HG02610 (cell line): ENCODE data around the gene PJA1.

ENCODE experiments used
- ATAC-seq: cut with Tn5 transposase; IDR thresholded peaks from one replicate; pipeline ENCODE4 v1.9.1; 2021; ENCODE audit warnings: mild to moderate bottlenecking, moderate library complexity; ENCODE audit not compliant: unreplicated experiment

PJA1 gene

DNA sequence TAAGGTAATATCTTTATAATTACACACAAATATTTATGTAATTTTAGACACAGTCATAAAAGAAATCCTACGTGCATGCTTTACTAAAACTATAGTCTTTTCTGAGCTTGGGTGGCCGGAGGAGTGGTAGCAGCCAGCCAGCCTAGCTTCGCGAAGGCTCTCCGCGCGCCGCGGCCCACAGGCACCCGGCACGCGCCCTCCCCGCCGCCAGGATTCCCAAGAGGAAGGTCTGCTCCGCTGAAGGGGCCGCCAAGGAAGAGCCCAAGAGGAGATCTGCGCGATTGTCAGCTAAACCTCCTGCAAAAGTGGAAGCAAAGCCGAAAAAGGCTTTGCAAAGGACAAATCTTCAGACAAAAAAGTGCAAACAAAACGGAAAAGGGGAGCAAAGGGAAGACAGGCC, 8.7 kb upstream of the PJA1 start:
- no peak for ATAC-seq

DNA sequence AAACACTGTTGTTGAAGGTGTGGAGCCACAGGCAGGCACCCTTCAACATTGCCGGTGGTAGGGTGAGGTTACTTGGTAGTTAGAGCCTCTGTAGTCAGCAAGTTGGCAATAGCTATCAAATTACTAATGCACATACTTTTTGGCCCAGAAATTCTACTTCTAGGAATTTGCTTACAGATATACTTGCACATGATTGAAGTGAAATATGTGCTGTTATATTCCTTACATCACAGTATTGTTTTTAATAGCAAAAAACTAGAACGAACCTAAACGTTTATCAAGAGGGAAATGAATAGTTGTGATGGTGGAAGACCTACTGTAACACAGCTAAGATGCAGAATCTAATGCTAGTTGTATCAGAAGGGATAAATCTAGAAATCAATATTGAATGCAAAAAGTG, 7.7 kb upstream of the PJA1 start:
- no peak for ATAC-seq

DNA sequence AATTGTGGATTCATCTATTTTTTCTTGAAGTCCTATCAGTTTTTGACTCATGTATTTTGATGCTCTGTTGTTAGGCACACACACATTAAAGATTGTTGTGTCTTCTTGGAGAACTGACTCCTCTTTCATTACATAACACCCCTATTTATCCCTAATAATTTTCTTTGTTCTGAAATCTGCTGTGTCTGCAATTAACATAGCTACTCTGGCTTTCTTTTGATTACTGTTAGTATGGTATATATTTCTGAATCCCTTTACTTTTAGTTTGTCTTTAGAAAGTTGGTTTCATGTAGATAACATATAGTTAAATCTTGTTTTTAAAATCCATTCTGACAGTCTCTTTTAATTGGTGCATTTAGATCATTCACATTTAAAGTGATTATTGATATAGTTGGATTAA, 5.1 kb upstream of the PJA1 start:
- ATAC-seq, result no peak

DNA sequence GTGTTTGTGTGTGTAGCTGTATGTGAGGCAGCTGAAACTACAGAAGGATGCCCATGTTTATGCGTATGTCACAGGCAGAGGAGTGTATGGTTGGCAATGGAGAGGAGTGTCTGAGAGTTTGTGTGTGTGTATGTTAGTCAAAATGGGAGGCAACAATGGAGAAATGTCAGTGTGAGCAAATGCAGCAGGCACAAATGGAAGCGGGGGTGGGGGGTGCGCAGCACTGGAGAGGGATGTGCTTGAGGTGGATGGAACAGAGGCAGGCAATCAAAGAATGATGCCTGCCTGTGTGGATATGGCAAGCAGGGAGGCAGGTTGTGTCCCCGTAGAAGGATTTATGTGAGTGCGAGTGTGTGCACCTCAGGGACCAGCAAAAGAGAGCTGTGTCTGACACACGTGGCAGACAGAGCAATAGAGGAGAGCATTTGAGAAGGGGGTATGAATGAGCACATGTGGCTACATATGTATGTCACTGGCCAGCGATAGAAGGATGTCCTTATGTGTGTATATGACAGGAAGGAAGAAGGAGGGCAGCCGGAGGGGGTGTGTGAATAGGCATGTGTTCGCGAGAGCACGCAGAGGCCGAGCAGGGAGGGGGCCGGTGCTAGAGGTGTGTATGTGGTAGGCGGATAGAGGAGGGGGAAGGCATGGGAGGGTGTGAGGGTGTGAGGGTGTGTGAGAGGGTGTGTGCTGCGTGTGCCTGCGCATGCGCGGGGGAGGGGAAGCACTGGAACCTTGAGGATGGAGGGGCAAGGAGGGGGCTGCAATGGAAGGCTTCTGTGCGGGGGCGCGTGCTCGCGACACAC, 1.1 kb downstream of the PJA1 start:
- no peak for ATAC-seq

DNA sequence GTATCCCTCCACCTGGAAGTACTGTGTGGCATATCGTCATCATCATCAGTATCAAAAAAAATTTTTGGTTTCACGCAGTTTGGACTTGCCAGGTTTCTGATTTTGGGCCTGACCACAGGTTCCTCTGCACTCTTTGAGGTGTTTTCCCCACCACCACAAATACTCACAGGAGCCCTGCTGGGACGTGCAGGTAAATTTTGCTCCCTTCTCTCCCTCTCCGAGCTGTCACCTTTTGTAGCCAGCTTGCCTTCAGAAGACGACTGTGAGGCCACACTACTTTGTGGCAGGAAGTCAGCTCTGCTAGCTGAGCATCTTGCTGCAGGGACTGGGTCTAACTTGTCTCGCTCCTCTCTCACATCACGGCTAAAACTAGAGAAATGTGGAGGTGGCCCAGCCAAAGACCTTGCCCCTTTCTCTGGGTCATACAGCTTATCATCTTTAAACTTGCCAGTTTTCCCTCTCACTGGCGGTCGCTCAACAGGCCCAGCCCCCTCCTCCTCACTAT, 2.8 kb downstream of the PJA1 start:
- ATAC-seq, result no peak

DNA sequence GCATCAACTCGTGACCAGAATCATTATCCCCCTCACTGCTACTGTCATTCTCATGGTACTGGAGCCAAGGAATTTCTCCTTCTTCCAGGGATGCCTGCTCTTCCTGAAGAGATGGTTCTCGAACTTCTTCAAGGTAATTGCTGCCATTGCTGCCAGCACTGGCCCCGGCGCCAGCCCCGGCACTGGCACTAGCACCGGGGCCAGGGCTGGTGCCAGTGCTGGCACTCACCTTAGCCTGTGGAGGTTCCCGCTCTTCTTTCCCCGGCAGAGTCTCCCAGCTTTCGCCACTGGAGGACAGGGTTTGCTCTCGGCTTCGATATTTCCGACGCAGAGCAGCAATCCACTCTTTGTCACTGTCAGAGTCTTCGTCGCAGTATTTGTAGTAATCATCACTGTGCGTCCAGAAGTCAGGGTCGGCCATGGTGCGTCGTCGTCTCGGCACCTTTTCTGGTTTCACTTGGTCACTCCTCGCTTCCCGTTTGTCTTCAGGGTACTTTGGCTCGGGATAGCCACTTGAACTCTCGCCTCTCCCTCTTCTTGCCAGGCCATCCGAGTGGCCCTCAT, 3.4 kb downstream of the PJA1 start:
- ATAC-seq, result no peak

DNA sequence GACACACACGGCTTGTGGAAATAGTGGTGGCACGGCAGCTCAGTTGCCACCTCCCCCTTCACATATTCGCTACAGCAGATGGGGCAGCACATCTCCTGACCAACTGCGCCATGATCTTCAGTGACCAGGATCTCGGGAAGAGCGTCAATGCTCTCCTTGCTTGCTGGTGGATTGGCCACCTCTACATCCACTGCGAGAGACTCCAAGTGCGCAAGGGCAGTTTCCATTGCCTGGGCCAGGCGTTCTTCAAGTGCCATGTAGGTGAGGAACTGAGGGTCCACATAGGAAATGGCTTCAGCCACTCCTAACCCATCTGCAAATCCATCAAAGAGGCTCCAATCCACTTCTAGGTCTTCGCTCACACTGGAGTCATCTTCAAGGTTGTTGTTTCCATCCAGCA, 3.9 kb downstream of the PJA1 start:
- ATAC-seq, result no peak

DNA sequence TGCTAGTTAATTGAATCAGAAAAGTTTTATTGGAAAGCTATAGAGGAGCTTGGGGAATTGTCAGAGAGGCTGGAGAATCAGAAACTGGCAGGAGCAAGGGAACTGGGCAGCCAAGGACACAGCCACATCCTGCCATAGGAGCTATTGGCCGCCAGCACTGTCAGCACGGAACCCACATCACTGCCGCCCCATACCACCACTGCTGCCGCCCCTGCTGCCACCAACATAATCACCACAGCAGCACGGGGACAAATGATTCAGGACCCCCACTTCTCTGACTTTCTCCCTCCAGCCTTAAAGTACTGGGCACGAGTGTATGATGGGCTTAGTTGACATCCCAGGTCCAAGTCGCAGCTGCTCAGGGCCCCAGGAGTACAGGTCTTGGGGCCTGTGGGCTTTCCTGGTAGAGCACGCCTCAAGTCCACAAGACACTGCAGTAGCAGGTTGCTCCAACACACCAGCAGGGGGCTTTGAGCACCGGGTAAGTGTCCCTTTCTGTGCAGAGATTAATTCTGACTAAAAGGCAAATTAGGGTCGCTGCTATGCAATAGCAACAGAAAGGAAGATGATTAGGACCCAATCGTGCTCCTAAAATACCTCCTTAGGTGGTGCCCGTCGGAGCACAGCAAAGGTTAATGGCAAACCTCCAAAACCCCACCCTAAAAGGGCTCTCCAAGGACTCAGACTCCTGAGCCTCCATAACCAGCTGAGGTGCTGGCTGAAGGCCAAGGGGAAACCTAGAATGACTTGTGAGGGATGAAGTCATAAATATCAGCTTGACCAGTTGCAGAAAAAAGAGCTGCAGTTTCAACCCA, 6.9 kb downstream of the PJA1 start:
- ATAC-seq, result peak; percentile 78

DNA sequence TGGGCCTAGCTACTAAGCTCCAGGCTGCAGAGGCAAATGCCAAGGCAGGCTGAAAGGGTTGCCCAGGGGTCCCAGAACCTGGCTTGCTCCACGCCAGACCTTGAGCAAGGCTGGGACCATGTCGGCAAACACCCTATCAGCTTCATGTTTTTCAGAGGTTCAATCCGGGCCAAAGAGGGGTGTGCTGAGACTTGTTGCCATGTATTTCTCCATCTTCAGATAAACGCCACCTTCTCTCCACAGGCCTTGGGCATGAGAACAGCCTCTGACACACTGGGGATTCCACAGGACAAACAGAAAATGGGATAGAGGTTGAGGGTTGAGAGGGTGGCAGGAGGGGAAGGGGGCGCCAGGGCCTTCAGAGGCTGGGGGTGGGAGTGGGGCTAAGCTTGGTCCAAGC, 8.6 kb downstream of the PJA1 start:
- ATAC-seq, result no peak

DNA sequence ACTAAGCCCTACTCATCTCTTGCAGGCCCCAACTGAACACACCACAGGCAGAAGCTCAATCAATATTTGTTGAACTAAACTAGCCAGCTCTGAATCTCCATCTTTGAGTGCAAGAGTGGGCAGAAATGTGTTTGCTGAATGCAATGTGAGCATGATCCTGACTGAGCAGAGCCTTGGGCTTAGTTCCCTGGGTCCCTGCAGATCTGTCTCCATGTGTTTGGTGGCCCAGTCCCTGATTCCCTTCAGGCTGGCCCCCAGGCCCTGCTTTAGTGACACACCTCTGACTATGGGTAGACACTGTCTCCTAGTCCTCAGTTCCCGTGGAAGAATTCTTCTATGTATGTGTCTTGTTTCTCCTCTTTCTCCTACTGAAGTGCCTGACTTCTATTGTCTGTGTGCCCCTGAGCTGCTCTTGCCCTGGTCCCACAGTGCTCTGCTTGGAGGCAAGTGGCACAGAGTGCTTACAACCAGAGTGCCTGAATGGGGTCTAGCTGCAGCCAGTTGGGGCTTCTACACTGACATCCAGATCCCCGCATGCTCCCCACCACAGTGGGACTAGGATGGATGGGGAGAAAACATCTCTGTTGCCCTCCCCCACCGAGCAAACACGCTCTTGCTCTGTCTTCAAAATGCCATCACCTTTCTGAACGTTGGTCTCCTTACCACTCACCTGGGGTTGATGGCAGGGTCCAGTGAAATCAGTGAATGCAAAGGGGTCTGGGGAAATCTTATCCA, 9.3 kb downstream of the PJA1 start:
- no peak for ATAC-seq

DNA sequence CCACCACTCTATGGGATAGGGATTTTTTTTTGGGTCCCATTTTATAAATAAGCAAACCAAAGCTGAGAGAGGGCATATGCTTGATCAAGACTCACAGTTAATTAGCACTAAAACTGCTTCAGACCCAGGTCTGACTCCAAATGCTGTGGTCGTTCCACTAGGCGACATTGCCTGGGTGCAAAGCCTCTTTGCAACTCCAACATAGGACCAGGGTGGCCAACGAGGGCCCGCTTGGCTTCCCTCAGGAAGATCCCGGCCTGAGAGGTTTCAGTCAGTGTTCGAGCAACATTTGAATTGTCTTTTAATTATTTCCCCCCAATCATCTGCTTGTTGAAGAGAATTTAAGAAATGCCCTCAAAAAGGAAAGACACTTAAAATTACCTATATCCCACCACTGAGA, 11.2 kb downstream of the PJA1 start:
- no peak for ATAC-seq

DNA sequence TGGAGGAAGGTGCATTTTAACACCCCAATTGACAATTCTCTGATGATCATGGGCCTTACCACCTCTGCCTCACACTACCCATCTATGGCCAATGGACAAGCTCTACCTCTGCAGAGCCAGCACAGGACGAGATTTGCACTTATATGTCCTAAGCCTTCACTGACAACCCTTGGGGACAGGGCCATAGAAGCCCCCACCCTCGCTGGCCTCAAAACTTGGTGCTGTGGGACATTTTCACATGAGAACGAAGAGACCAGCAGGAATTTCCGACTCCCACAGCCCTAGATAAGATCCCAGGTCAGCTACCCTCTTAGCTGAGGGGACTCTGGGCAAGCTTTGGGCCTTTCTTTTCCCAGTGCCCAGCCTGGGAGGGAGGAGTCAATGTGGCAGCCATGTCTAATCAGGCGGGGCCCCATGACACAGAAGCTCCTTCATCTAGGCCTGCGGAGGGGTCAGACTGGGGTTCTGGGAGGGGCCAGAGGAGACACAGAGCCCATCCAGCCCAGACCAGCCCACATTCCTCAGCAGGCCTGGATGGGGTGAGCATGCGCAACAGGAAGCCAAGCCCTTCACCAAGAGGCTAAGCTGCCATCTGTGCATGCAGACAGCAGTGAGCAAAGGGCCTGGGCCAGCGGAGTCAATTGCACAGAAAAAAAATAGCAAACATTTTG, 12.1 kb downstream of the PJA1 start:
- ATAC-seq, result no peak

DNA sequence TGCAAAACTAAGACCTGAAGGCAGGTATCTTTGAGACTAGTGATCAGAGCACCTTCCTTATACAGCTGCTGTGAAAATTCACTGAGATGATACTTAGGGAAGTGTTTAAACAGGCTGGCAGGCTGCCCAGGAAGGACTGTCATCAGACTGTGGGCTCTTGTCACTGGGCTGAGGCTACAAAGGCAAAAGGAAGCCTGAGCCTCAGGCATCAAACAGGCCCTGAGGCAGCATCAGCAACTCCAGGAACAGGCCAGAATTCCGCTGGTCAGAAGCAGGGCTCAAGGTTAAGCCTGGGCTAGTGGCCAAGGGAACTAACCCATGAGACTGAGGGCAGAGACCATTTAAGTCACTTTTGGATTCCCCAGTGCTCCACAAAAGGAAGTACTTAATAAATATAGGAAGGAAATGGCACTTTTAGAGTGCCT, 12.8 kb downstream of the PJA1 start:
- ATAC-seq, result no peak

DNA sequence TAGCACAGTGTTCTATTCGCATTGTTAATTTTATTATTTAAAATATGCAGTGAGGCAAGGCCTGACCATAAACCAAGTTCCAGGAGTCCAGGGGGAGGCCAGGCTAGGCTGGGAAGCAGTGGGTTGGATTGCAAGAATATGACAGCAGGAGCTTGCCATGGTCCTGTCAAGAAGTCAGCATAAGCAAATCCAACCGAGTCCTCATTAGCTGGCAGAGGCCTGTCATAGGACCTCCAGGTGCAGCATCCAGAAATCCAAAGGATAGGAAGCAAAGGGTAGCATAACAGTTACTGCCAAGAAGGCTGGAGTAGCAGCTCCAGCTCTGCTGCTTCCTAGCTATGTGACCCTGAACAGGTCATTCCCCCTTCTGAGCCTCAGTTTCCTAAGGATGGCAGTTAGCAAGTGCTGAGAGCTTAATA, 13.4 kb downstream of the PJA1 start:
- no peak for ATAC-seq

DNA sequence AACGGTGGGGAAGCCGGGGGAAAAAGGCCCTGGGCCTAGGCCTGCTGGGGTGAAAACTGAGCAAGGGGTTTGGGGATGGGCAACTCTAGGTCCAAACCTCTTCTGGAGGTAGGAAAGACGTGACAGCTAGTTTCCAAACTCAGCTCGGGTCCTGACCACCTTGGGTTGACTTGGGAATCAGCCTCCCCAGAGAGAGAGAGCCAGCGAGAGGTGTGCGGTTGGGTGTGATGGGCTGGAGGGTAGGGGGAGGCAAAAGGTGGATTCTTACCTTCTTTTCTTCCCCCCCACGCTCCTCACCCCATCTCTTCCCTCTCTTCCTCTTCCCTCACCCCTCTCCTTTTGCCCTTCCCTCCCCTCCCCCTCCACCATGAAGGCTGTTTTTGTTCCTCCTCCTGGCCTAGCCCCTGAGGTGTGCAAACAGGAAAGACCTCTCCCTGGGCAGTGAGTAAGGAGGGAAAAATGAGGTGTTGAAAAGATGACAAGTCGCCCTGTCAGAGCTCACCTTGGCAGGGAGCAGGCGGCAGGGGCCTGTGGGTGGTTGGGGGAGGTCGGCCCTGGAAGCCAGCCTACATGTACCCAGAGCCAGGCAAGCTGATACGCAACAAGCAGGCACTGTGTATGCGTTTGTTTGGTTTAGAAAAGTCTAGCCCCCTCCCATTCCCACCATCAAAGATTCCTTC, 14.8 kb downstream of the PJA1 start:
- ATAC-seq, result no peak

DNA sequence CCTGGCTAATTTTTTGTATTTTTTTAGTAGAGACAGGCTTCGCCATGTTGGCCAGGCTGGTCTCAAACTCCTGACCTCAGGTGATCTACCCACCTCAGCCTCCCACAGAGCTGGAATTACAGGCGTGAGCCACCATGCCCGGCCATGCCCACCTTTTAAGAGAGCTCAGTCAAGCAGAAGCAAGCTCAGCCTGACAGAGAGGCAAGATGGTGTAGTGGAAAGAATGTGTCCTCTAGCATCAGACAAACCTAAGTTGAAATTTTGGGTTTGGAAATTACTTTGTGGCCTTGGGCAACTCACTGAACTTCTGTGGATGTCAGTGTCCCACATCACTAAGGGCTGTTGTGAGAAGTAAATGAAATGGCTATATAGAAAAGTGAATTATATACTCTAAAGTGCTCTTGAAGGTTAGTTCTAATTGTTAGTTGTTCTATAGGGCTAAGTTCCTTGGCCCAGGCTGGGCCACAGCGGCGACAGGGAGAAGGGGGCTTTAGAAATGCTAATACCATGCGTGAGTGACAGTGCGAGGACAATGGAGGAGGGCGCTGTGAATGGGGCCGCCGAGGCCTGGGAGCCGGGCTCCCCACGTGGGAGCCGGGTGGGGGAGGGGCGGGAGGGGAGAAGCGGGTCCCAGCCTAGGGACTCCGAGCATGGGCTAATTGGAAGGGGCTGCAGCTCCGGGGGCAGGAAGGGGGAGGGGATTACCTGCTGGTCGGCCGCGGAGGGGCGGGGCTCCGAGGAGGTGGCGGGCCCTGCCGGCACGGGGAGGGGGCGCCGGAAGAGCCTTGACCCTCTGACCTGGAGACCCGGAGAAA, 15.6 kb downstream of the PJA1 start:
- ATAC-seq, result no peak

DNA sequence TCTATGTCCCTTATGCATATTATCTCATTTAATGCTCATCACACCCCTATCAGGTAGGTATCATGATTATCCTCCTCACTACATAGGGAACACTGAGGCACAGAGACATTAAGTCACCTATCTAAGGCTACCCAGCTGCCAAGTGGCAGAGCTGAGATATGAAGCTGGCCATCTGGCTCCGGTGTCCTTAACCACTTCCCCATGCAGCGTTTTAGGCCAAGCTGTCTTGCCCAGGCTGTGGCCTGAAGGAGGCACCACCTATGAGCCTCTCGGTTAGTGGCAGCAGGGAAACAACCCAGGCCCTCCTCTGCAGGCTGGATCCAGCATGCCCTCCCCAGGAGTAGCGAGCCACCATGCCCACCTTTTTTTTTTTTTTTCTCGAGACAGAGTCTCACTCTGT, 16.3 kb downstream of the PJA1 start:
- no peak for ATAC-seq

DNA sequence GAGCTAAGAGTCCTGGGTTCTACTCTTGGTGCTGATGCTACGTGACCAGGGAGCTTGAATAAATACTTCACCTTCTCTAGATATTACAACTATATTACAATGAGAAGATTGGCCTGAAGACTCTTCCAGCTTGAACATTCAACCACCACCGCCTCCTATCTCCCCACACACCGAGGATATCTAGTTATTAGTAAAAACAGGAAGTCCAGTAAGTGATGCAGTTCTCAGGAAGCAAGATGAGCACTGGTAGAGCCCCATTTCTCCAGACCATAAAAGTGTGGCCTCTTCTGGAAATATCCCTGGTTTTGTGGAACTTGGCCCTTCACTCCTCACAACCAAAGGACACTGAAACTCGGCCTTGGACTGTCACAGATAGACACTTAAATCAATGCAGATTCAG, 18.5 kb downstream of the PJA1 start:
- ATAC-seq, result no peak

DNA sequence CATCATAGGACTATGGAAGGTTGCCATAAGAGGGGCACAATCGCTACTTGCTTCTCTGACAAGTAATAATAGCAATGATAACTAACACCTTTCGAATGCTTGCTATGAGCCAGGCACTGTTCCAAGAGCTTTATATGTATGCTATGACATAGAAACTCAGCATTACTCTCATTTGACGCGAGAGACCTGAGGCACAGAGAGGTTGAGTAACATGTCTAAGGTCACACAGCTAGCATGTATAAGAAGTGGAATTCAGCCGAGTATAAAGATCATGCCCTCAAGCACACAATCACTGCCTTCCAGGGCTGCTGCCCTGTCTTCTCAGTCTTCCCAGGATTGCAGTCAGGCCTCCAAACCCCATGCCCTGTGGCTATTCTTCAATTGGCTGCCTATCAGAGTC, 19.5 kb downstream of the PJA1 start:
- ATAC-seq, result no peak
